PC-3 (cell line): ENCODE measurements around the gene MTPN. TPM values are rescaled to one million over a fixed set of nuclear protein-coding genes. Genes with fewer than 3 reads are reported as not detected.

Experiments
- ATAC-seq: fragments of 200-7000 bp; cut with Tn5 transposase; 2 replicates; pipeline ENCODE4 v1.9.1; 2020; ENCODE audit warnings: mild to moderate bottlenecking, moderate library complexity
- BruUV-seq: library from RNA; stranded (reverse); fragments of 400-500 nt; replicated peaks from 2 replicates; lab custom pipeline; 2021; lab: Mats Ljungman, UMichigan
- CTCF ChIA-PET: fragments of 300-600 bp; sonication (Branson Sonifier 250); formaldehyde crosslinking; loops from one replicate; lab custom pipeline; 2022; ENCODE audit warnings: antibody characterized with exemption; lab: Charles Lee
- POLR2A ChIA-PET: fragments of 300-600 bp; sonication (Branson Sonifier 250); formaldehyde crosslinking; loops from one replicate; lab custom pipeline; 2022; ENCODE audit warnings: antibody characterized with exemption; ENCODE audit not compliant: unreplicated experiment; lab: Charles Lee
- DNase-seq: peaks from one replicate; pipeline ENCODE4 v3.0.0-alpha.2; 2015
- H2AFZ ChIP-seq: fragments of 300-600 bp; sonication (generic); 2 replicates; pipeline ENCODE4 v1.6.0; 2016; ENCODE audit warnings: antibody characterized with exemption, low read length
- H3F3A ChIP-seq: fragments of 300-600 bp; sonication (generic); one replicate; pipeline ENCODE4 v1.6.0; 2017; ENCODE audit warnings: antibody characterized with exemption, low read length, control low read depth, mild to moderate bottlenecking; ENCODE audit not compliant: unreplicated experiment
- H3K27ac ChIP-seq: fragments of 300-600 bp; sonication (generic); 2 replicates; pipeline ENCODE4 v1.5.1; 2016; ENCODE audit warnings: mild to moderate bottlenecking, low read length
- H3K27me3 ChIP-seq: fragments of 300-600 bp; sonication (generic); 2 replicates; pipeline ENCODE4 v1.6.1; 2016; ENCODE audit warnings: low read length, mixed read lengths
- H3K36me3 ChIP-seq: fragments of 300-600 bp; sonication (generic); 2 replicates; pipeline ENCODE4 v1.6.1; 2016; ENCODE audit warnings: low read depth, mixed run types, low read length, mixed read lengths
- H3K4me1 ChIP-seq: fragments of 300-600 bp; sonication (generic); 2 replicates; pipeline ENCODE4 v1.5.1; 2016; ENCODE audit warnings: low read length; ENCODE audit not compliant: insufficient read depth
- H3K4me2 ChIP-seq: fragments of 300-600 bp; sonication (generic); 2 replicates; pipeline ENCODE4 v1.6.0; 2016; ENCODE audit warnings: low read length
- H3K4me3 ChIP-seq: fragments of 300-600 bp; sonication (generic); 2 replicates; pipeline ENCODE4 v1.5.1; 2016; ENCODE audit warnings: mild to moderate bottlenecking, low read length, mixed read lengths
- H3K79me2 ChIP-seq: fragments of 300-600 bp; sonication (generic); 2 replicates; pipeline ENCODE4 v1.6.1; 2017; ENCODE audit warnings: low read length, mixed read lengths
- H3K9ac ChIP-seq: fragments of 300-600 bp; sonication (generic); 2 replicates; pipeline ENCODE4 v1.6.0; 2016; ENCODE audit warnings: mild to moderate bottlenecking, low read length
- H3K9me2 ChIP-seq: fragments of 300-600 bp; sonication (generic); replicated peaks from 2 replicates; pipeline ENCODE4 v1.6.1; 2016; ENCODE audit warnings: mixed run types, low read length, mixed read lengths
- H3K9me3 ChIP-seq: fragments of 300-600 bp; sonication (generic); 2 replicates; pipeline ENCODE4 v1.6.1; 2016; ENCODE audit warnings: low read length, mixed read lengths
- H4K20me1 ChIP-seq: fragments of 300-600 bp; sonication (generic); 2 replicates; pipeline ENCODE4 v1.6.1; 2016; ENCODE audit warnings: low read length, mixed read lengths
- CTCF ChIP-seq: fragments of 300-600 bp; sonication (generic); conservative IDR thresholded peaks from 2 replicates; pipeline ENCODE4 v1.5.1; 2017; ENCODE audit warnings: antibody characterized with exemption, low read depth, mild to moderate bottlenecking, low read length
- EZH2 ChIP-seq: fragments of 300-600 bp; sonication (generic); IDR thresholded peaks from one replicate; pipeline ENCODE4 v1.6.1; 2017; ENCODE audit warnings: antibody characterized with exemption, mild to moderate bottlenecking, low read length; ENCODE audit not compliant: unreplicated experiment
- EZH2phosphoT487 ChIP-seq: fragments of 300-600 bp; sonication (generic); IDR thresholded peaks from 2 replicates; pipeline ENCODE4 v1.6.1; 2018; ENCODE audit warnings: mild to moderate bottlenecking, antibody characterized with exemption, low read length, borderline replicate concordance
- intact Hi-C: fragments of 100-400 bp; cut with micrococcal nuclease; formaldehyde crosslinking; loops from 2 replicates; pipeline ENCODE4 v1.9.0; 2023
- total RNA-seq: library from RNA; depleted of rRNA; stranded (reverse); fragments of >200 nt; gene quantifications from 2 replicates; pipeline ENCODE4 v1.2.3, GENCODE V29; 2014

Gene MTPN
- total RNA-seq, 1 experiment from 2014 or later, result 96.0 TPM

DNA sequence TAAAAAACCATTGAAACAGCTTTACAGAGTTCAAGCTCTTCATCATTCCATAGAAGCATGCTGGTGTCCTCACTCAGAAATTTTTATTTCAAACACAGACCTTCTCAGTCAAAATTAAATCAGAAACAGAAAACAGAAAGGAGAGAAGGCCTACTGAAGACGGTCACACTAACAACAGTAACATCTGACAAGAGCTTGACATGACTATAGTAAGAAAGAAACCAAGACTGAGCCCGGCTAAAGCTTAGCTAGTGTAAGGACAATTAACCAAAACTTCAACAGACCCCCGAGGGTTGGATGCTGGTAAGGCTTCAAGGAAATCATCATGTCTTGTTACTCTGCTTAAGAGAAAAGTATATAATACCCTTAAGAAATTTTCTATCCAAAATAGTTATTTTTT lies 38.6 kb downstream of the MTPN start:
- Histone ChIP-seq H3F3A (no peaks in the 10 kb centered on the region), H4K20me1 (no peaks in the 10 kb centered on the region), H3K9me3 (no peaks in the 10 kb centered on the region), H2AFZ (no peak overlapping the region), H3K9ac (no peak overlapping the region), H3K27ac (no peak overlapping the region), H3K4me1 (no peaks in the 10 kb centered on the region), H3K27me3 (no peaks in the 10 kb centered on the region), H3K36me3 (peaks cover 6% of the 10 kb centered on the region; the same call in 1 of the 2 replicates), H3K79me2 (peaks cover 46% of the 10 kb centered on the region), H3K4me3 (no peak overlapping the region), H3K4me2 (no peak overlapping the region), H3K9me2 (no peaks in the 10 kb centered on the region)
- DNase-seq (no peak), ATAC-seq (no peak)
- intact Hi-C loops, result no loop called here
- ChIA-PET CTCF (no interaction called here), POLR2A (no interaction called here)
- no peak for TF ChIP-seq EZH2
- no peak for TF ChIP-seq EZH2phosphoT487
- no TSS peak for BruUV-seq

DNA sequence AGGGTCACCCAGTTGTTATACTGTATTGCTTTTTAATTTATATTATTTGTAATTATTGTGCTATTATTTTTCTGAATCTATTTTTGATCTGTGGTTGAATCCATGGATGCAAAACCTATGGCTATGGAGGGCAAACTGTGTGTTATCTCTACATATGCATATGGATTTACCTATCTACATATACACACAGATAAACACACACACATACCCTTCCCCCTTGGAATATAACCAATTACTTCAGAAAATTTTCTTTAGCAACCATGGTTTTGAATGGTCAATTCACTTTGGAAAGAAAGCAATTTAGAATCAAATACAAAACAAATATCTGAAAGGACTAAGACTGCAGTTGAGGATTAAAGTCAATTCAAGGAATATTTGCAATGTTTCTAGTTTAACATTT lies 39.1 kb downstream of the MTPN start:
- no peaks in the 10 kb centered on the region for H3F3A ChIP-seq
- no peak overlapping the region for H3K27ac ChIP-seq
- H4K20me1 ChIP-seq, result no peaks in the 10 kb centered on the region
- H3K27me3 ChIP-seq, result no peaks in the 10 kb centered on the region
- CTCF ChIA-PET, result no interaction called here
- TF ChIP-seq EZH2phosphoT487 (no peak), CTCF (no peak), EZH2 (no peak)
- H3K4me3 ChIP-seq, result no peak overlapping the region
- no peak for ATAC-seq
- no peaks in the 10 kb centered on the region for H3K9me3 ChIP-seq
- peaks cover 43% of the 10 kb centered on the region for H3K79me2 ChIP-seq
- H3K4me1 ChIP-seq, result no peaks in the 10 kb centered on the region
- H3K9me2 ChIP-seq, result no peaks in the 10 kb centered on the region
- no peak overlapping the region for H3K9ac ChIP-seq
- peaks cover 6% of the 10 kb centered on the region; the same call in 1 of the 2 replicates for H3K36me3 ChIP-seq
- POLR2A ChIA-PET, result no interaction called here
- no peak for DNase-seq
- H3K4me2 ChIP-seq, result no peak overlapping the region
- BruUV-seq, result no TSS peak
- intact Hi-C loops, result no loop called here
- H2AFZ ChIP-seq, result no peak overlapping the region

GRCh38 chr7:135936497-135937217 lies 40.5 kb downstream of the MTPN start:
- no peaks in the 10 kb centered on the region for H3K36me3 ChIP-seq
- no peaks in the 10 kb centered on the region for H3K9me3 ChIP-seq
- H3F3A ChIP-seq, result no peaks in the 10 kb centered on the region
- no TSS peak for BruUV-seq
- no peaks in the 10 kb centered on the region for H3K4me1 ChIP-seq
- no peak overlapping the region for H3K27ac ChIP-seq
- H3K4me2 ChIP-seq, result no peak overlapping the region
- H3K79me2 ChIP-seq, result peaks cover 48% of the 10 kb centered on the region
- ChIA-PET POLR2A (no interaction called here), CTCF (no interaction called here)
- H3K9me2 ChIP-seq, result no peaks in the 10 kb centered on the region
- no peak overlapping the region for H2AFZ ChIP-seq
- H3K4me3 ChIP-seq, result no peak overlapping the region
- ATAC-seq, result no peak
- no peak for DNase-seq
- no peak overlapping the region for H3K9ac ChIP-seq
- no peaks in the 10 kb centered on the region for H4K20me1 ChIP-seq
- intact Hi-C loops, result no loop called here
- no peaks in the 10 kb centered on the region for H3K27me3 ChIP-seq
- TF ChIP-seq EZH2phosphoT487 (no peak), CTCF (no peak), EZH2 (no peak)
